PC-9 (cell line): ENCODE data around the gene SRSF3. TPM values are rescaled to one million over a fixed set of nuclear protein-coding genes. Genes with fewer than 3 reads are reported as not detected.
"Not testable (repeated sequence)": the region's sequence is repeated elsewhere in the genome, so short reads cannot be mapped to it uniquely, and the experiment has no call there.

ENCODE experiments used
- BruUV-seq: library from RNA; stranded (reverse); fragments of 400-500 nt; replicated peaks from 2 replicates; lab custom pipeline; 2021; lab: Mats Ljungman, UMichigan
- CTCF ChIA-PET: fragments of 300-600 bp; sonication (Branson Sonifier 250); formaldehyde crosslinking; loops from one replicate; lab custom pipeline; 2022; ENCODE audit warnings: antibody characterized with exemption; lab: Charles Lee
- POLR2A ChIA-PET: fragments of 300-600 bp; sonication (Branson Sonifier 250); formaldehyde crosslinking; loops from one replicate; lab custom pipeline; 2022; ENCODE audit warnings: antibody characterized with exemption; ENCODE audit not compliant: unreplicated experiment; lab: Charles Lee
- DNase-seq, 2 experiments: peaks; one replicate each; pipeline versions ENCODE4 v3.0.0 to v3.0.0-alpha.2; 2015 to 2022; ENCODE audit warnings: mixed read lengths in 1 of 2
- H2AFZ ChIP-seq: fragments of 200-600 bp; sonication (generic); 2 replicates; pipeline ENCODE4 v1.8.1; 2017; ENCODE audit warnings: antibody characterized with exemption
- H3F3A ChIP-seq: fragments of 200-600 bp; sonication (generic); 2 replicates; pipeline ENCODE4 v1.8.1; 2017; ENCODE audit warnings: antibody characterized with exemption, mild to moderate bottlenecking, low read depth; ENCODE audit not compliant: insufficient read depth
- H3K27ac ChIP-seq: fragments of 200-600 bp; sonication (generic); 2 replicates; pipeline ENCODE4 v1.6.1; 2016; ENCODE audit warnings: mixed run types
- H3K27me3 ChIP-seq: fragments of 200-600 bp; sonication (generic); 2 replicates; pipeline ENCODE4 v1.6.1; 2016; ENCODE audit warnings: low read depth, mixed run types; ENCODE audit not compliant: insufficient read depth
- H3K36me3 ChIP-seq: fragments of 200-600 bp; sonication (generic); 2 replicates; pipeline ENCODE4 v1.6.1; 2016; ENCODE audit warnings: low read depth, mixed run types
- H3K4me1 ChIP-seq: fragments of 200-600 bp; sonication (generic); replicated peaks from 2 replicates; pipeline ENCODE4 v1.6.1; 2016; ENCODE audit warnings: mixed run types; ENCODE audit not compliant: insufficient read depth
- H3K4me2 ChIP-seq: fragments of 200-600 bp; sonication (generic); 2 replicates; pipeline ENCODE4 v1.6.1; 2017; ENCODE audit warnings: mixed run types
- H3K4me3 ChIP-seq: fragments of 200-600 bp; sonication (generic); 2 replicates; pipeline ENCODE4 v1.6.1; 2016; ENCODE audit warnings: mixed run types
- H3K79me2 ChIP-seq: fragments of 200-600 bp; sonication (generic); 2 replicates; pipeline ENCODE4 v1.6.1; 2017; ENCODE audit warnings: low read depth, mixed run types
- H3K9me2 ChIP-seq: fragments of 200-600 bp; sonication (generic); 2 replicates; pipeline ENCODE4 v1.8.1; 2017; ENCODE audit warnings: mild to moderate bottlenecking; ENCODE audit not compliant: insufficient read depth
- H3K9me3 ChIP-seq: fragments of 200-600 bp; sonication (generic); 2 replicates; pipeline ENCODE4 v1.8.1; 2016; ENCODE audit warnings: low read depth; ENCODE audit not compliant: insufficient read depth
- H4K20me1 ChIP-seq: fragments of 200-600 bp; sonication (generic); 2 replicates; pipeline ENCODE4 v1.8.1; 2017; ENCODE audit not compliant: insufficient read depth
- EZH2 ChIP-seq: fragments of 200-600 bp; sonication (generic); IDR thresholded peaks from 2 replicates; pipeline ENCODE4 v1.8.0; 2017; ENCODE audit warnings: antibody characterized with exemption, low read depth
- intact Hi-C: fragments of 100-400 bp; cut with micrococcal nuclease; formaldehyde crosslinking; loops from one replicate; pipeline ENCODE4 v1.10.0; 2022; ENCODE audit not compliant: unreplicated experiment
- microRNA-seq: library from miRNA; unstranded; fragments of <30 nt; microRNA quantifications from one replicate; pipeline ENCODE4 v1.2.0, GENCODE V29; 2021; ENCODE audit warnings: borderline number of aligned reads, borderline replicate concordance
- total RNA-seq: library from RNA; stranded (reverse); gene quantifications from 2 replicates; pipeline ENCODE4 v1.2.3, GENCODE V29; 2021
- TF ChIP-seq, protein P1 (sequence below): fragments of 200-600 bp; sonication (generic); conservative IDR thresholded peaks from 2 replicates; pipeline ENCODE4 v1.6.1; 2017; ENCODE audit warnings: mixed run types, antibody characterized with exemption, mild to moderate bottlenecking, moderate library complexity

The SRSF3 gene
- total RNA-seq, 1 experiment from 2014 or later, result 278 TPM

DNA sequence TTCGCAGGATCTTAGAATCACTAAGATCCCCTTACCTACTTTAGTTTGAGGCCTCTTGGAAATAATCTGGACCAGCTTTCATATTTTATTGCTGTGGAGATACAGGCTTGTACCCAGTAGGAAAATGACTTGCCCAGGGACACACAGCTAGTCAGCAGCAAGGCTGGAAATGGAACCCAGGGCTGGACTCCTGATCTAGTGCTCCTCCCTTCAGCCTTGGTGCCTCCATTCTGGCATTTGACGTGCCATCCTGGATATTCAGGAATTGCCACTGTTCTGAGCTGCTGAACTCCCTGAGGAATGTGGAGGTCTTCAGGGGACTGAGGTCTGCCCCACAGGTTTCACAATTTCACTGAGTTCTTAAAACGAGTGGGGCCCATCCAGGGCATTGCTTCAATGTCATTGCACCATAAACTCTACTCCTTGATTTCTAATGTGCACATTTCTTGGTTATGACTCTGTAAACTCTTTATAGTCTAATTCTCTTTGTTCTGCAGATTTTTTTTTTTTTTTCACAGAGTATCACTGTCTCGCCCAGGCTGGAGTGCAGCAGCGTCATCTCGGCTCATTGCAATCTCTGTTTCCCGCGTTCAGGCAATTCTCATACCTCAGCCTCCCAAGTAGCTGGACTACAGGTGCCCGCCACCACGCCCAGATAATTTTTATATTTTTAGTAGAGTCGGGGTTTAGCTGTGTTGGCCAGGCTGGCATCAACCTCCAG is 57.7 kb downstream of the SRSF3 start:
- CTCF ChIA-PET, result no interaction called here
- Histone ChIP-seq H3K4me2 (no peak overlapping the region), H3K36me3 (no peaks in the 10 kb centered on the region), H3K9me2 (no peaks in the 10 kb centered on the region), H3K27ac (no peak overlapping the region), H3K27me3 (no peaks in the 10 kb centered on the region), H3K79me2 (no peaks in the 10 kb centered on the region), H2AFZ (no peak overlapping the region), H4K20me1 (no peaks in the 10 kb centered on the region), H3K4me3 (no peak overlapping the region), H3K9me3 (no peaks in the 10 kb centered on the region), H3K4me1 (peaks cover 5% of the 10 kb centered on the region; the same call in 1 of the 2 replicates), H3F3A (no peaks in the 10 kb centered on the region)
- DNase-seq, result no peak
- POLR2A ChIA-PET, result no interaction called here
- no TSS peak for BruUV-seq
- intact Hi-C loops, result no loop called here
- TF ChIP-seq EZH2, result no peak
- TF ChIP-seq, protein P1, sequence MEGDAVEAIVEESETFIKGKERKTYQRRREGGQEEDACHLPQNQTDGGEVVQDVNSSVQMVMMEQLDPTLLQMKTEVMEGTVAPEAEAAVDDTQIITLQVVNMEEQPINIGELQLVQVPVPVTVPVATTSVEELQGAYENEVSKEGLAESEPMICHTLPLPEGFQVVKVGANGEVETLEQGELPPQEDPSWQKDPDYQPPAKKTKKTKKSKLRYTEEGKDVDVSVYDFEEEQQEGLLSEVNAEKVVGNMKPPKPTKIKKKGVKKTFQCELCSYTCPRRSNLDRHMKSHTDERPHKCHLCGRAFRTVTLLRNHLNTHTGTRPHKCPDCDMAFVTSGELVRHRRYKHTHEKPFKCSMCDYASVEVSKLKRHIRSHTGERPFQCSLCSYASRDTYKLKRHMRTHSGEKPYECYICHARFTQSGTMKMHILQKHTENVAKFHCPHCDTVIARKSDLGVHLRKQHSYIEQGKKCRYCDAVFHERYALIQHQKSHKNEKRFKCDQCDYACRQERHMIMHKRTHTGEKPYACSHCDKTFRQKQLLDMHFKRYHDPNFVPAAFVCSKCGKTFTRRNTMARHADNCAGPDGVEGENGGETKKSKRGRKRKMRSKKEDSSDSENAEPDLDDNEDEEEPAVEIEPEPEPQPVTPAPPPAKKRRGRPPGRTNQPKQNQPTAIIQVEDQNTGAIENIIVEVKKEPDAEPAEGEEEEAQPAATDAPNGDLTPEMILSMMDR, result no peak

DNA sequence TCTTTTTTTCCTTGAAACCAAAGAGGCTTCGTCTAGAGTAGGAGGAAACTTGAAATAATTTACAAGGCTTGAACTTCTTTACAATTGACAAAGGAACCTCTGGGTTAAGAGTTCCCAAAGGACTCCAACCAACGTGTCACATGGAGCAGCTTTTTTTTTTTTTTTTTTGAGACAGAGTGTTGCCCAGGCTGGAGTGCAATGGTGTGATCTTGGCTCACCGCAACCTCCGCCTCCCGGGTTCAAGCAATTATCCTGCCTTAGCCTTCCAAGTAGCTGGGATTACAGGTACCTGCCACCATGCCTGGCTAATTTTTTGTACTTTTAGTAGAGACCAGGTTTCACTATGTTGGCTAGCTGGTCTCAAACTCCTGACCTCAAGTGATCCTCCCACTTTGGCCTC is 60.3 kb downstream of the SRSF3 start:
- H3K4me1 ChIP-seq, DNase-seq, H3K27me3 ChIP-seq, H3K4me2 ChIP-seq, H3K4me3 ChIP-seq, H2AFZ ChIP-seq, H3K9me3 ChIP-seq, intact Hi-C loops, H3K9me2 ChIP-seq, H3K36me3 ChIP-seq, CTCF ChIA-PET, H3K79me2 ChIP-seq, H4K20me1 ChIP-seq, BruUV-seq, H3K27ac ChIP-seq, H3F3A ChIP-seq: not testable (repeated sequence)
- POLR2A ChIA-PET, result interaction anchor here (0.7 kb wide), 1 partner anchor 21 kb away, joined by 3 read pairs; no protein-coding TSS in a partner anchor

Small RNA genes within 50 kb of the gene (microRNA-seq; reads per million reads assigned to microRNA genes)
- gene MIR3925, result not detected

Other genes starting within 250 kb of the SRSF3 start
- gene ETV7, start 206.7 kb upstream of the SRSF3 start, total RNA-seq, result 0.57 and 0.83 TPM in 2 replicates
- gene PXT1, start 151.5 kb upstream of the SRSF3 start, total RNA-seq, result not detected in 2 replicates
- gene KCTD20, start 151.4 kb upstream of the SRSF3 start, total RNA-seq, result 34.2 and 42.5 TPM in 2 replicates
- gene STK38, start 46.9 kb upstream of the SRSF3 start, total RNA-seq, result 45.7 and 53.3 TPM in 2 replicates
- gene CDKN1A, start 84.4 kb downstream of the SRSF3 start, total RNA-seq, result 14.3 and 14.8 TPM in 2 replicates
- not detected in 2 replicates for gene RAB44, start 103.5 kb downstream of the SRSF3 start, total RNA-seq
- 0.37 and 0.40 TPM in 2 replicates for gene CPNE5, start 245.1 kb downstream of the SRSF3 start, total RNA-seq